HUES64 (cell line): ENCODE data around the gene KLK10.
A peak's percentile ranks its signal among the peaks of the same experiment; 100 is the strongest.
"Not testable (repeated sequence)": the region's sequence is repeated elsewhere in the genome, so short reads cannot be mapped to it uniquely, and the experiment has no call there.

Source experiments
- H3K27ac ChIP-seq: 2 replicates; pipeline ENCODE4 v1.7.0; 2013; ENCODE audit warnings: low read depth, low read length, inconsistent platforms
- H3K27me3 ChIP-seq: 2 replicates; pipeline ENCODE4 v1.6.1; 2013; ENCODE audit warnings: mild to moderate bottlenecking, low read length; ENCODE audit not compliant: insufficient read depth
- H3K36me3 ChIP-seq: 2 replicates; pipeline ENCODE4 v1.6.1; 2013; ENCODE audit warnings: mild to moderate bottlenecking, low read length; ENCODE audit not compliant: insufficient read depth
- H3K4me1 ChIP-seq: 2 replicates; pipeline ENCODE4 v1.6.1; 2013; ENCODE audit warnings: mild to moderate bottlenecking, low read length, moderate library complexity; ENCODE audit not compliant: insufficient read depth
- H3K4me3 ChIP-seq: 2 replicates; pipeline ENCODE4 v1.5.1; 2013; ENCODE audit warnings: mild to moderate bottlenecking, low read length, moderate library complexity
- H3K9ac ChIP-seq: 2 replicates; pipeline ENCODE4 v1.6.1; 2013; ENCODE audit warnings: mild to moderate bottlenecking, low read depth, low read length
- H3K9me3 ChIP-seq: 2 replicates; pipeline ENCODE4 v1.6.1; 2013; ENCODE audit warnings: low read depth, low read length; ENCODE audit not compliant: insufficient read depth
- WGBS: fragments of 150-250, 120-280 bp; methylation state at CpG from one replicate; pipeline ENCODE4 v1.1.7; 2013; ENCODE audit warnings: missing lambda C conversion rate; 5-methylcytosine and 5-hydroxymethylcytosine counted together

KLK10 gene

DNA sequence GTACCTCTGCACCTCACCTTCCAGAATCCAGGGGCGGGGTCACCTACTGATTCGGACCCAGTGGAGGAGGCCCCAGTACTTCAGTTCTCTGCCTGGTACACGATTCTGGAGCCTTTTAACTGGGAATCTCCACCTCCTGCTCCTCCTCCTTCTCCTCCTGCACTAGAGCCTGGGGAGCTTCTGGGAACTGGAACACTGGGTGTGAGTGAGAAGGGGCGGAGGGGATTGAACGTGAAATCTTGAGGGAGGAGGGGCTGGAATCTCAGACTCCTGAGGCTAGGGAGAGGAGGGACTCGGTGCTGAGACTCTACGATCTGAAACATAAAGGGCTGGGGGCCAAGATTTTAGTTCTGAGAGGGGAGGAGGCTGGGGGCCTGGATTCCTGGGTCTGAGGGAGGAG lies 18.0 kb downstream of the KLK10 start, which contains the start of gene KLK8:
Gene KLK8 (minus strand): TSS at position 90 of the 400 bp plus-strand sequence. CDS start 437 bp downstream, outside the sequence.
- no peak within 1 kb of the TSS for H3K27ac ChIP-seq
- H3K36me3 ChIP-seq: no peaks in the 10 kb centered on the region
- WGBS: 58% methylated on average over 6 of the region's 7 CpGs
- H3K27me3 ChIP-seq: peaks cover 3% of the 10 kb centered on the region; the same call in 1 of the 2 replicates
- no peaks in the 10 kb centered on the region for H3K4me1 ChIP-seq
- peak within 1 kb of the TSS; percentile 22; the same call in 1 of the 2 replicates for H3K9ac ChIP-seq
- no peaks in the 10 kb centered on the region for H3K9me3 ChIP-seq
- peak within 1 kb of the TSS; percentile 29; the same call in 1 of the 2 replicates for H3K4me3 ChIP-seq

GRCh38 chr19:51000981-51001380 lies 18.5 kb downstream of the KLK10 start:
- WGBS: 55% methylated on average over 16 of the region's 16 CpGs
- peak overlapping the region; percentile 22; the same call in 1 of the 2 replicates for H3K9ac ChIP-seq
- peaks cover 3% of the 10 kb centered on the region; the same call in 1 of the 2 replicates for H3K27me3 ChIP-seq
- no peak overlapping the region for H3K27ac ChIP-seq
- peak overlapping the region; percentile 15; the same call in 1 of the 2 replicates for H3K4me3 ChIP-seq
- H3K9me3 ChIP-seq: no peaks in the 10 kb centered on the region
- H3K36me3 ChIP-seq: no peaks in the 10 kb centered on the region
- H3K4me1 ChIP-seq: no peaks in the 10 kb centered on the region

GRCh38 chr19:51000426-51000825 lies 19.1 kb downstream of the KLK10 start:
- WGBS: 96% methylated on average over 10 of the region's 10 CpGs
- Histone ChIP-seq H3K9ac (peak overlapping the region; percentile 22; the same call in 1 of the 2 replicates), H3K9me3 (no peaks in the 10 kb centered on the region), H3K36me3 (no peaks in the 10 kb centered on the region), H3K4me3 (peak overlapping the region; percentile 15; the same call in 1 of the 2 replicates), H3K4me1 (no peaks in the 10 kb centered on the region), H3K27ac (no peak overlapping the region), H3K27me3 (peaks cover 3% of the 10 kb centered on the region; the same call in 1 of the 2 replicates)

- H3K4me1 ChIP-seq: no peaks in the 10 kb centered on the region
- H3K9me3 ChIP-seq: no peaks in the 10 kb centered on the region
- peaks cover 3% of the 10 kb centered on the region; the same call in 1 of the 2 replicates for H3K27me3 ChIP-seq
- 93% methylated on average over 4 of the region's 4 CpGs for WGBS
- no peaks in the 10 kb centered on the region for H3K36me3 ChIP-seq
- H3K27ac ChIP-seq: no peak overlapping the region
- no peak overlapping the region for H3K4me3 ChIP-seq
- H3K9ac ChIP-seq: no peak overlapping the region
Measured at GRCh38 chr19:50998686-50999085, 20.8 kb downstream of the KLK10 start.

GRCh38 chr19:50998061-50998460 lies 21.4 kb downstream of the KLK10 start:
- WGBS: 80% methylated on average over 4 of the region's 5 CpGs
- Histone ChIP-seq H3K4me3 (no peak overlapping the region), H3K36me3 (no peaks in the 10 kb centered on the region), H3K9ac (no peak overlapping the region), H3K27me3 (peaks cover 3% of the 10 kb centered on the region; the same call in 1 of the 2 replicates), H3K9me3 (no peaks in the 10 kb centered on the region), H3K4me1 (no peaks in the 10 kb centered on the region), H3K27ac (no peak overlapping the region)

- no peak overlapping the region for H3K27ac ChIP-seq
- H3K9ac ChIP-seq: no peak overlapping the region
- H3K27me3 ChIP-seq: 0 out of 2 replicates have a peak, but pooled peaks cover 3% of the 10 kb centered on the region
- no peaks in the 10 kb centered on the region for H3K36me3 ChIP-seq
- no peaks in the 10 kb centered on the region for H3K4me1 ChIP-seq
- no peaks in the 10 kb centered on the region for H3K9me3 ChIP-seq
- 82% methylated on average over 2 of the region's 2 CpGs for WGBS
- no peak overlapping the region for H3K4me3 ChIP-seq
Measured at GRCh38 chr19:50994129-50994528, 25.4 kb downstream of the KLK10 start.

DNA sequence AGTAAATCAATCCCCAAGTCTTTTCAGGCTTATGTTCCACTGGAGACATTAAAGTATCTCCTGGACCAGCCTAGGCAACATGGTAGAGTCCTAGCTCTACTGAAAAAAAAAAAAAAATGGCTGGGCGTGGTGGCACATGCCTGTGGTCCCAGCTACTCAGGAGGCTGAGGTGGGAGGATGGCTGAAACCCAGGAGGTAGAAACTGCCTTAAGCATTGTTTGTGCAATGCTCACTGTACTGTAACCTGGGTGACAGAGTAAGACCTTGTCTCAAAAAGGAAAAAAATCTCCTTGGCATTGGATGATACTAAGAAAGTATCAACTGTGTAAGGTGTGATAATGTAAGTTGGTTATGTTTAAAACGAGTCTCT lies 26.9 kb downstream of the KLK10 start:
- Histone ChIP-seq H3K4me1 (no peaks in the 10 kb centered on the region), H3K4me3 (no peak overlapping the region)
- WGBS: 84% methylated on average over 2 of the region's 2 CpGs

DNA sequence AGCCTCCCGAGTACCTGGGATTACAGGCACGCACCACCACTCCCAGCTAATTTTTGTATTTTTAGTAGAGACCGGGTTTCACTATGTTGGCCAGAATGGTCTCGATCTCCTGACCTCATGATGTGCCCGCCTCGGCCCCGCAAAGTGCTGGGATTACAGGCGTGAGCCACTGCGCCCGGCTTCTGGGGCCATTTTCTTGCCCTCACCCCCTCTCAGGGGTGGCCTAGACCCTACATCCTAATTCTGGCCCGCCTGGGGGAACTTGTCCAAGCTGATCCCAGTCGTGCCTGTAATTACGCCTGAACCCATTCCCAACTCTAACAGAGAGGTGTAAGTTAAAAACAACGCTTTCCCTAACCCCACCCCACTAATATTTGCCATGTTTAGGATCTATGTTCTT lies 35.1 kb downstream of the KLK10 start:
- H3K36me3 ChIP-seq, H3K27me3 ChIP-seq, H3K9me3 ChIP-seq: not testable (repeated sequence)

More for the DNA sequence above, 26.9 kb downstream of the KLK10 start:
- H3K27ac ChIP-seq: no peak overlapping the region
- peaks cover 4% of the 10 kb centered on the region; the same call in 1 of the 2 replicates for H3K27me3 ChIP-seq
- no peak overlapping the region for H3K9ac ChIP-seq
- no peaks in the 10 kb centered on the region for H3K9me3 ChIP-seq
- H3K36me3 ChIP-seq: no peaks in the 10 kb centered on the region

DNA sequence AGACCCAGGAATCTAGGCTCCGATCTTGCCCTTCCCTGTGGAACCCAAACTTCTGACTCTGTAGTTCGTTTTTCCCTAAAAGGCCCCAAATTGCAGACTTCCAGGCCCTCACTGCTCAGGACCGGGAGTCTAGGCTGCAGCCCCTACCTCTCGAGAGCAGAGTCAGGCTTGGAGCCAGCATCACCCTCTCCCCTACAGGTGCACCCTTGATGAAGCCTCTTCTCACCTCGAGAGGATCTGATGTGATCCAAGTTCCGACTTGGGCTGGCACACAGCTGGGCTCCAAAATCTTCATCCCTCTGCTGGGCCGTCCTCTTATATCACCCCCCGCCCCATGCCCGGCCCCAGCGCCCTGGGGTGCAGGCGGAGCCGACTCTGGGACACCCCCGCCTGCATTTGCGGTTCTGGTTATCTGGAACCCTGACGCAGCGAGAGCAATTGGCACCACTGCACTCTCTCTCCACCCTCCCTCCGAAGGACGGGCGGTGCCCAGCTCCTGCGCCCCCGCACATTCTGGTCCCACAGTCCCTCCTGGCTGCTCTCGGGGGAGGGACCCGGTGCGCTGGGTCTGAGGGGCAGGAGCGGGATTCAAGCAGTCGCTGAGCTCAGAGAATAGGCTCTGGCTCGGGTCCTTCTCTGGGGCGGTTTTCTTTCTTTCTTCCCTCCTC lies 35.8 kb downstream of the KLK10 start, which contains the start of gene KLK7:
Gene KLK7 (minus strand): TSS at position 293 of the 668 bp plus-strand sequence. CDS start 1,518 bp downstream, outside the sequence.
- Histone ChIP-seq H3K4me3 (peak within 1 kb of the TSS; percentile 37), H3K27ac (no peak within 1 kb of the TSS), H3K27me3 (peaks cover 9% of the 10 kb centered on the region), H3K9ac (no peak within 1 kb of the TSS), H3K4me1 (peaks cover 10% of the 10 kb centered on the region), H3K9me3 (no peaks in the 10 kb centered on the region), H3K36me3 (no peaks in the 10 kb centered on the region)
- WGBS: 69% methylated on average over 28 of the region's 28 CpGs

More for the DNA sequence above, 35.1 kb downstream of the KLK10 start:
- WGBS: 93% methylated on average over 13 of the region's 14 CpGs
- not testable (repeated sequence) for H3K27ac ChIP-seq, H3K9ac ChIP-seq, H3K4me3 ChIP-seq, H3K4me1 ChIP-seq

- Histone ChIP-seq H3K27me3 (peaks cover 3% of the 10 kb centered on the region), H3K4me3 (no peak overlapping the region), H3K9ac (no peak overlapping the region), H3K4me1 (peaks cover 14% of the 10 kb centered on the region), H3K27ac (no peak overlapping the region), H3K36me3 (no peaks in the 10 kb centered on the region), H3K9me3 (no peaks in the 10 kb centered on the region)
- WGBS: 88% methylated on average over 4 of the region's 4 CpGs
Measured at GRCh38 chr19:50982186-50982585, 37.3 kb downstream of the KLK10 start.

- no peak overlapping the region for H3K27ac ChIP-seq
- no peak overlapping the region for H3K4me3 ChIP-seq
- H3K4me1 ChIP-seq: peaks cover 14% of the 10 kb centered on the region
- H3K9ac ChIP-seq: no peak overlapping the region
- WGBS: 78% methylated on average over 11 of the region's 11 CpGs
- H3K27me3 ChIP-seq: peaks cover 2% of the 10 kb centered on the region; the same call in 1 of the 2 replicates
- H3K9me3 ChIP-seq: no peaks in the 10 kb centered on the region
- no peaks in the 10 kb centered on the region for H3K36me3 ChIP-seq
Measured at GRCh38 chr19:50981587-50982146, 37.8 kb downstream of the KLK10 start.
